MM.1S (cell line): ENCODE results near the gene SART3.

Experiments
- EZH2 ChIP-seq: fragments of 300-600 bp; sonication (generic); optimal IDR thresholded peaks from 2 replicates; pipeline ENCODE3; 2017; ENCODE audit warnings: low read depth, mild to moderate bottlenecking, antibody characterized with exemption, low read length, mixed read lengths
- TF ChIP-seq, protein P1 (sequence below): fragments of 300-600 bp; sonication (generic); IDR thresholded peaks from 2 replicates; pipeline ENCODE4 v1.5.1; 2016; ENCODE audit warnings: antibody characterized with exemption, low read length, mixed read lengths

GRCh38 chr12:108516511-108517275, 44.3 kb downstream of the SART3 start:
- TF ChIP-seq, protein P1, sequence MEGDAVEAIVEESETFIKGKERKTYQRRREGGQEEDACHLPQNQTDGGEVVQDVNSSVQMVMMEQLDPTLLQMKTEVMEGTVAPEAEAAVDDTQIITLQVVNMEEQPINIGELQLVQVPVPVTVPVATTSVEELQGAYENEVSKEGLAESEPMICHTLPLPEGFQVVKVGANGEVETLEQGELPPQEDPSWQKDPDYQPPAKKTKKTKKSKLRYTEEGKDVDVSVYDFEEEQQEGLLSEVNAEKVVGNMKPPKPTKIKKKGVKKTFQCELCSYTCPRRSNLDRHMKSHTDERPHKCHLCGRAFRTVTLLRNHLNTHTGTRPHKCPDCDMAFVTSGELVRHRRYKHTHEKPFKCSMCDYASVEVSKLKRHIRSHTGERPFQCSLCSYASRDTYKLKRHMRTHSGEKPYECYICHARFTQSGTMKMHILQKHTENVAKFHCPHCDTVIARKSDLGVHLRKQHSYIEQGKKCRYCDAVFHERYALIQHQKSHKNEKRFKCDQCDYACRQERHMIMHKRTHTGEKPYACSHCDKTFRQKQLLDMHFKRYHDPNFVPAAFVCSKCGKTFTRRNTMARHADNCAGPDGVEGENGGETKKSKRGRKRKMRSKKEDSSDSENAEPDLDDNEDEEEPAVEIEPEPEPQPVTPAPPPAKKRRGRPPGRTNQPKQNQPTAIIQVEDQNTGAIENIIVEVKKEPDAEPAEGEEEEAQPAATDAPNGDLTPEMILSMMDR = peak; percentile 19; the same call in 1 of the 2 replicates
- TF ChIP-seq EZH2 = no peak
